HG03457 (cell line): Measurements from ENCODE around the gene LRRC19.

Source experiments
- ATAC-seq: cut with Tn5 transposase; IDR thresholded peaks from one replicate; pipeline ENCODE4 v1.9.1; 2021; ENCODE audit warnings: moderate number of reproducible peaks; ENCODE audit not compliant: unreplicated experiment

LRRC19 gene, protein sequence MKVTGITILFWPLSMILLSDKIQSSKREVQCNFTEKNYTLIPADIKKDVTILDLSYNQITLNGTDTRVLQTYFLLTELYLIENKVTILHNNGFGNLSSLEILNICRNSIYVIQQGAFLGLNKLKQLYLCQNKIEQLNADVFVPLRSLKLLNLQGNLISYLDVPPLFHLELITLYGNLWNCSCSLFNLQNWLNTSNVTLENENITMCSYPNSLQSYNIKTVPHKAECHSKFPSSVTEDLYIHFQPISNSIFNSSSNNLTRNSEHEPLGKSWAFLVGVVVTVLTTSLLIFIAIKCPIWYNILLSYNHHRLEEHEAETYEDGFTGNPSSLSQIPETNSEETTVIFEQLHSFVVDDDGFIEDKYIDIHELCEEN

DNA sequence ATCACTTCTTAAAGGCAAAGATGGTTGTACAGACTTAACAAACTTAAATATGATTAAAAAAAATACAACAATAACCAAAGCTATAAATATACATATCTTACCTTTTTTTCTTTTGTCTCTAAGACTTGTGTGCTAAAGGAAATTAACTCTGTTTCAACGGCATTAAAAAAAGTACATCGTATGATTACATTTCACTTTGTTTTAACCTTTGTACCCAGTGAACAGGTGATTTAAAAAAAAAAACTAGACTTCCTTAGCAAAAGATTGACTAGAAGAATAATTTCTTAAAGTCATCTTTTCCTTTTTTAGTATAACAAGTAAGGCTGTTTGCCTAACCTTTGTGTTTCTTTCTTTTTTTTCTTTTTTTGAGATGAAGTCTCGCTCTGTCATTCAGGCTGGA lies at the start of gene LRRC19:
TSS of gene LRRC19 (minus strand) at position 182 of the 400 bp plus-strand sequence. CDS start 5,978 bp downstream, outside the sequence.
- no peak for ATAC-seq

DNA sequence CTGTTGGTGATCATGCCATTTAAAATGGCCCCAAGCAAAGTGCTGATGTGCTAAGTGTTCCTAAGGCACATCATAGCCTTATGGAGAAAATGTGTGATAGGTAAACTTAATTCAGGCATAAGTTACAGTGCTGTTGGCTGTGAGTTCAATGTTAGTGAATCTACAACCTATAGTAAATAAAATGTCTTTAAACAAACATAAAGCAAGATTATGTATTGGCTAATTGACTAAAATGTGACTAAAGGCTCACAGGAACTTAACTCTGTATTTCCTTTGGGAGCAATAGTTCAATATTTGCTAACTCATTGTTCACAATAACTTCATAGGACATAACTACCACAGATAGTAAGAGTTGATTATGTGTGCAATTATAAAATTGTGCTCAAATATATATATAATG lies 49.4 kb upstream of the LRRC19 start:
- no peak for ATAC-seq

DNA sequence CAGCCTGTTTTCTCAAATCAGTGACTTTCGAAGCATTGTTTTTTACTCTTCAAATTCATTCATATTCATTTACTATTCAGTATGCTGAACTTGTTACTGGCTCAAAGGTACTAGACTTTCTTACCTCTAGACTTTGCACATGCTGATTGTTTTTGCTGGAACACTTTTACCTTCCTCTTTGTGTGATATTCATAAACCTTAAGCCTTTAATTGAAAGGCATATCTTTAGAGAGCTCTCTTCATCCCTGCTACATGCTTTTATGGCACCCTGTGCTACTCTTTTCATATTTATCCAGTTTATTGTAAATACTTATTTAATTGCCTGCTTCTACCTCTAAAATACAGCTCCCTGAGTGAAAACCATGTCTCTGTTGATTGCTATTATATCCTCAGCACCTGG lies 48.7 kb upstream of the LRRC19 start:
- ATAC-seq, result no peak

DNA sequence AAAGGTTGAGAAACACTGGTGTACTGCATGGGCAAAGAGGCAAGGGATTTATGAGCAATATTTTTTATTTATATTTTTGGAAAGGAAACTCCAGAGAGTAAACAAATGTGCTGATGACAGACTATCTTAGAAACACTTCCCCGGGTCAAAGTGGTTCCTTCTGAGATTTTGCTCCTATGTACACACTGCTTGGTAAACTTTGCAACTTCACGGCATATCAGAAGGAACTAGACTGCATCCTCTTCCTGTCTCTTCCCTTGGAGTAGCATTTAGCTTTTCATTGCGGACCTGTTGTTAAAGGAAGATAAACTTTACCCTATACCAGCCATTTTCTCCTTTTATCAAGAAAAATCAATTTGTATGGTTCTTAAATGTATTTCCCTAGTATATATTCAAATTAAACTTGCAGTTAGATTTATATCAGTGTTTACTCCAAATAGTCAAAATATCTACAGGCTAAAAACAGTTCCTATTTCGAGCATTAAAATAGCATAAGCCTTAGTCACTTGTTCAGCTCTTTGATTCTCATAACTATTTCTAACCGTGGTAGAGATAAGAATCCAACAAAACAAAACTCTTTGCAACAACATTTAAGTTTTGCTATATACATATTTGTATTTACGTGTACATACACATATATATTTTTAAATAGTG lies 48.0 kb upstream of the LRRC19 start:
- no peak for ATAC-seq

DNA sequence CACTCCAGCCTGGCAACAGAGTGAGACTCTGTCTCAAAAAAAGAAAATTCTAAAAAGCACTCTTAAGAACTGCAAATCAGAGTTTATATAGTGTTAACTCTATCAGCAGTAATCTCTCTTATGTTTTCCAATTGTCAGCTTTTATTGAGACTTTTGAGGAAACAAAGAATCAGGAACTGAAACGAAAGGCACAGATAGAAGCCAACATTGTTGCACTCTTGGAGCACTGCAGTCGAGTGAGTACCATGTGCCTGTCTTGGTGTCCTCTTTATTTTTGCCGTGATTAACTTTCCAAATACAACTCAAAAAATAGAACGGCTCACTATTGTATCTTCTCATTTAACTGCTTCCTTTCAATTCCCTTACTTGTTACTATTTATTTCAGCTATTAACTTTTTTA lies 41.7 kb upstream of the LRRC19 start:
- ATAC-seq, result no peak

DNA sequence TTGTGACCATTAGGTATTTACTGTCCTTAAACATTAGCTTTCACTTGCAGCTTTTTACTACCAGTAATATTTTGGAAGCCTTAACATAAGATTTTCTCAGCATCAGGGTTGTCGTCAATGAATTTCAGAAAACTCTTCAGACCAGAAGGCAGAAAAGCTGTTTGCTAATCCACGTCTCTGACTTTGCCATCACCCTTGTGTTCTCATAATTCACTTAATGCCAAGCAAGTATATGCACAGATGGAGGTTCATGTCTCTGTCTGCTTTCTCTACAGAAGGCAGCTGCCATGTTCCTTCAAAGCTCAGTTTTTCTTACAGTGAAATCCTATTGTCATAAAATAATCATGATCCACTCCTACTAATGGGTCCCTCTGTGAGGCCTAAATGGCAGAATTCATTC lies 37.7 kb upstream of the LRRC19 start:
- ATAC-seq, result no peak

DNA sequence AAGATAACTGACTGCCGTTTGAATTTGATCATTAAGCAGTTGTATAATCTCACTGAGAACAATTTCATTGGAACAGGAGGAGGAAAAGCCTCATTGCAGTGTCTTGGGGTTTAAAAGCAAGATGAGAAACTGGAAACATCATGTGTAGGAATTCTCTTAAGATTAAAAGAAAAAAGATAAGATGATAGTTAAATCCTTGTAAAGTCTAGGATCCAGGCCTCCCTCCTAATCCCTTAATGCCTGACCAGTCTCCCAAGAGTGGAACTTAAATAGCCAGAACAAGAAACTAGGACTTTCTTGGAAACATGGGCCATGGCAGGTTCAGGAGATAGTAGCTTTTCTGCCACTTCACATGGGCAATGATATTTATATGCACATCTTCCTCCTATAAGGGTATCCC lies 37.0 kb upstream of the LRRC19 start:
- ATAC-seq, result no peak

DNA sequence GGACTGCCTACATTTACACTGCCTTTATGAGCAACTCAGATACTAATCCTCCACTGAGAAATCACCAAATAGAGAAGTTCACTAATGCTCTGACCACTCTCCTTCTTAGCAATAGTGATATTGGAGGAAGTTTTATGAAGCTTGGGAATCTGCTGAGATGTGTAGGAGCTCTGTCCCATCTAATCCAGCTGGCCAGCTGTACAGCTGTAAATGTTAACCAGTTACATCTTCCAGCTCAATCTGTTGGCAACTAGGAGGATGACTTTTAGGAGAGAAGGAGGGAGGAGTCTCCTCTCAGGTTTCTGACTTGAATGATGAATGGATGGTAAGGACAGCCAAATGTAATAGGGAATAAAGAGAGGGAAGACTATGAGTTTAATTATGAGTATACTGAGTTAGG lies 36.3 kb upstream of the LRRC19 start:
- ATAC-seq, result no peak

DNA sequence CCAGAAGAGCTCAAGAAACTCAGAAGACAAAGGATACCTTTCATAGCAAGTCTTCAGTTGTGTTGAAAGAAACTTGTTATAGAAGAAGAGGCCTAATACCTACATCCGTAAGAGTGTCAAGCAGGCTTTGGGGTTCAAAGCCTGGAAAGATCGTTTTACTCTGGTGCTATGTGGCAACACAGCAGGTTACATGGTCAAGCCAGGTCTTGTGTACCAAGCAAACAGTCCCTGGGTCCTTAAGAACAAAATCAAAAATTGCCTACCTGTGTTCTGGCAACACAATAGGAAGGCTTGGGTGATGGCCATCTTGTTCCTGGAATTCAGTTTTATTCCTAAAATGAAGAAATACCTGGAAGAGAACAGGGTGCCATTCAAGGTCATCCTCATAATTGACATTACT lies 32.0 kb upstream of the LRRC19 start:
- ATAC-seq, result no peak

DNA sequence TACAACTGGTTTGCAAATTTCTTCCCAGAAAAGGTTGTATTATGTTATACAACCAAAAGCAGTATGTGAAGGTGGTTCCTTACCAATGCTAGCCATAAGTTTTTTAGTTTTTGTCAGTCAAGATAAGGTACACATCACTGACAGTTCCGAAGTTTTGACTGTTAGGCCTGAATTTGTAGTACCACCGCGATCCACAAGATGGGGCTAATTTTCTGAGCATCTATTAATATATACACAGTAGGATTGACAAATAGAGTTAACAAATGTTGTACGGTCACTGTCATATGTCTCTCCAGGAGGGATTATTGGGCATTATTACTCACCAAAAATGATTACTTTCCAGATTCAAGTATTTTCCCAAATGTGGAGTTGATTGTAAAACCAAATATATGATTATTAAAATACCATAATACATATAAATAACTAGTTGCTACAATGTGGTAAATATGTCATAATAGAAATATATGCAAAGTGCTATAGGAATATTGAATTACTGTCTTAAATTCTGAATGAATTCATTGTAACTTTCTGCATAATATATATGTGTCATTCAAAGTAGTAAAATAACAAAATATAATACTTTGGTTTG lies 28.4 kb upstream of the LRRC19 start:
- ATAC-seq, result peak; percentile 86

DNA sequence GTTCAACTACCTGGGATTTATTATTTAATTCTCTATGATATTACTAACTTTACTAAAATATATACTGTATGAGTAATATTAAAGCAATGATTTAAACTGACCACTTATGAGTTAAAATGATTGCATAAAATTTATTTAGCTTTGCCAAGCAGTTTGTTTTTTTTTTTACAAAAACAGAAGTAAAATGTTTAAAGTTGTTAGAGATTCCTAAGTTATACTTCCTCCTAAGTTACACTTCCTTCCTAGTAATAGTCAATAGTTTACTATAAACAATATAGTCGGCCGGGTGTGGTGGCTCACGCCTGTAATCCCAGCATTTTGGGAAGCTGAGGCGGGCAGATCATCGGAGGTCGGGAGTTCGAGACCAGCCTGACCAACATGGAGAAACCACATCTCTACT lies 23.7 kb upstream of the LRRC19 start:
- no peak for ATAC-seq

DNA sequence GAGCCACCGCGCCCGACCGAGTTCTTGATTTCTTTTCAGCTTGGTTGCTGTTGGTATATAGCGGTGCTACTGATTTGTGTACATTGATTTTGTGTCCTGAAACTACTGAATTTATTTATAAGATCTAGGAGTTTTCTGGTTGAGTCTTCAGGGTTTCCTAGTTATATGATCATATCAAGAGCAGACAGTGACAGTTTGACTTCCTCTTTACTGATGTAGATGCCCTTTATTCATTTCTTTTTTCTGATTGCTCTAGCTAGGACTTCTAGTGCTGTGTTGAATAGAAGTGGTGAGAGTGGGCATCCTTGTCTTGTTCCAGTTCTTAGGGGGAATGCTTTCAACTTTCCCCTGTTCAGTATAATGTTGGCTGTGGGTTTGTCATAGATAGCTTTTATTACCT lies 17.4 kb upstream of the LRRC19 start:
- no peak for ATAC-seq

DNA sequence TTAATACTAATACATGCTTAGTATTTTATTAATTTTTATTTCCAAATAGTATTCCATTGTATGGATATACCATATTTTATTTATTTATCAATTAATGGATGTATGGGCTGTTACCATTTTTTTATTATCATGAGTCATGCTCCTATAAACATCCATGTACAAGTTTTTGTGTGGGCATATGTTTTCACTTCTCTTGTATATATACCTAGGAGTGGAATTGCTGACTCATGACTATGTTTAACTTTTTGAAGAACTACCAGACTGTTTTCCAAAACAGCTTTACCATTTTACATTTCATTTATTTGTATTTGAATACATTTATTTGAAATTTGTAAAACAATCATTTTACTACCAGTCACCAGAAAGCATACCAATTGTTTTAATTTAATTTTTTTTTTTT lies 14.1 kb upstream of the LRRC19 start:
- no peak for ATAC-seq

DNA sequence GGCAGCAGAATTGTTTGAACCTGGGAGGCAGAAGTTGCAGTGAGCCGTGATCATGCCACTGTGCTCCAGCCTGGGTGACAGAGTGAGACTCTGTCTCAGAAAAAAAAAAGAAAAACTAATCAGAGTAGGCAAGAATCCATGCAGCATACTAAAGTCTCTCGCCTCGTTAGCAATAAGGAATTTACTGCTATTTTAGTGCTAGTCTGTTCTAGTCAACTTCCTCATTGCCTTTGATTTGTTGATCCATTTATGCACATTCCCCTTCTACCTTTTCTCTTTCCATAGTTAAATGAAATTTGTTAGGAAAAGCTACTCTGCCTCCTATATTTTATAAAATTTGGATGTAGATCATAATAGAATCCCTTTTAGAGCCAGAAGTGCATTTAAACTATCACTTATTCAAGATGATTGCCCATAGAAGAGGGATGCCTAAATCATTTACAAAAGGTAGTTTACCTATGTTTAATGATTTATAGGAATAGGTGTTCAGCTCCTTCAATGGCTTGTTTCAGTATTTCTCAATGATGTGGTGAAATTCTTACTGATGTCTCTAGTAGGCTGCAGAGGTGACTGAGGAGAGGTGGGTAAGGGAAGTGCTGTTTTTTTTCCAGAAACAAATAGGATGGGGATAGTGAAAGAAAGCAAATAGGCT lies 1.9 kb downstream of the LRRC19 start:
- no peak for ATAC-seq

DNA sequence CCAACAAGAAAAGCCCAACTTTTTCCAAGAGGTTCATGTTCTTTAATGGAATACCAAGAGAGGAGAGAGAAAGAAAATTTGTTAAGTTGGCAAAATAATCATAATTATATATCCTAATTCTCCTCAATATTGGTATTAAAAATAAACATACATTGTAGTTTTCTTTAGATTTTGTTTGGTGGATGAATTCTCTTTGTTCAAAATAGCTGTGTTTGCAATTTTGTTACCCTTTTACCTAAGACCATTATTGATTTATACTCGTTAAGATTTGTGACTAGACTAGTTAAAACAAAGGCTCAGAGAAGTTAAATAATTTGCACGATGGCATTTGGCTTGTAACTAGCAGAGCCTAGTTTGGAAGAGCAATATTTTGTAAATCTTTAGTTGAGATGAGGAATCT lies 9.7 kb downstream of the LRRC19 start:
- ATAC-seq, result no peak

DNA sequence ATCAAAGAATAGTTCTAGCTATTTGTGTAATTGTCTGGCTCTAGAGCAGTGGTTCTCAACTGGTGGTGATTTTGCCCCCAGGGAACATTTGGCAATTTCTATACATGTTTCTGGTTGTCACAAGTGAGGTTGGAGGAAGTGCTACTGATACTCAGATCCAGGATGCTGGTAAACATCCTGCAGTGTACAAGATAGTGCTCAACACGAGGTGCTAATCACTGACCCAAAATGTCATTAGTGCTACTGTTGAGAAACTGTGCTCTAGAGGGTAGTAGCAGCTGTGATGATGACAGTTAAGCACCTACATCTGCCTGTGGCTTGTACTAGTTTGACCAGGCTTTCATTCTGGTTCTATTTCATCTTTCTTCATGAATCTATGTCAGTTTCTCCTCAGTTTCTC lies 22.1 kb downstream of the LRRC19 start:
- ATAC-seq, result no peak

DNA sequence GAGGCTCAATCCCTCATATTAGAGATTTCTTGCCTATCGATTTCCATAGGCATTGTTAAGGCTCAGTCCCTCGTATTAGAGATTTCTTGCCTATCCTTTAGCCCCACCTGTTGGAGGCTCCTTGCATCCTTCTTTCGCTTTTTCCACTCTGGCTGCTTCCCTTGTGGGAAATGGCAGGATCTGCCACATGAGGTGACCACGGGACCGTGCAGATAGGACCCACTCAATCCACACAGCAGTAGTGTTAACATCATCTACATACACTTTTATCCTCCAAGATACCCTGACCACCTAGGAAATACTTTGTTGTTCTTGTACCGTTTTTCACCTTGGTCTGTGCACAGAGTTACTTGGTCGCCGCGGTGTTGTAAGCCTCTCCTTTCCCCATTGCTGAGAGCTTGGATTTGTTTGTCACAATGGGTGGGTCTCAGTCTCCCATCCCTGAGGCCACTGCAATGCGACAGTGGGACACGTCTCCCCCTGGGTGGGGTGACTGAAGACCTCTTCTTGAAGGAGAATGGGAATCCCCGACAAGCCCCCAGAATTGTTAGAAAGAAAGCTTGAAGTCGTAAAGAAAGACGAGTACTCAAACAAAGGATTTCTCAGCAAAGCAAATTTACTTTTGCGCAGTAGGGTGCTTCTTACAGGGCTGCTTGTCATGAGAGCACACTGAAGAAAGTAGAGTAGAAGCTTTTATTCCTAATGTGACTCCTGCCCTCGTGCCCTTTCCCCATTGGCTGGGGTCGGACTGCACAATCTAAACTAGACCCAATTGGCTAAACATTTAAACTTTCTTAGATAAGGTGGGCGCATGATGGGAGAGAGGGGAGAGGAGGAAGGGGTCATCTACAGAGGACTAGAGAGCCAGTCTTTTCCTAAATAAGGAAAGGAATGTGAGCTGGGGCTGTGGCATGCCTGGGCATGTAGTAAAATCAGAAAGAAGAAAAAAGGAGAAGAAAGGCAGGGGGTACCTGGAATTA lies 29.5 kb downstream of the LRRC19 start:
- no peak for ATAC-seq

DNA sequence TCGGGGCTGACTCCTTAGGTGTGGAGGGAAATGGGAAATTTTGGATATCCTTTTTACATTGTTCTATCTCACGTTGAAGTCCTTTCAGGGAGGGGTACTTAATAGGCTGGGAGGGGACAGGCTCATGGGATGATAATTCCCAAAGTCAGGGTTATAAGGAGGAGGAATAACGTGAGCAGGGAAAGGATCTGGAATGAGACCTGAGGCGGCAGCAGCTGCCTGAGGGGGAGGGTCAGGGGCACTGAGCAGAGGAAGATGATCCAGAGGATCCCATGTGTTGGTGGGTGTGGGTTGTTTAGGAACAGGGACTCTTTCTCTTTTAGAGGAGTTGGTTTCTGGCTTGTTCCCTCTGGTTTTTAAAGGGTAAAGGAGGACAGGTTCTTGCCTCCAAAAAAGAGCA lies 30.5 kb downstream of the LRRC19 start:
- ATAC-seq, result no peak

DNA sequence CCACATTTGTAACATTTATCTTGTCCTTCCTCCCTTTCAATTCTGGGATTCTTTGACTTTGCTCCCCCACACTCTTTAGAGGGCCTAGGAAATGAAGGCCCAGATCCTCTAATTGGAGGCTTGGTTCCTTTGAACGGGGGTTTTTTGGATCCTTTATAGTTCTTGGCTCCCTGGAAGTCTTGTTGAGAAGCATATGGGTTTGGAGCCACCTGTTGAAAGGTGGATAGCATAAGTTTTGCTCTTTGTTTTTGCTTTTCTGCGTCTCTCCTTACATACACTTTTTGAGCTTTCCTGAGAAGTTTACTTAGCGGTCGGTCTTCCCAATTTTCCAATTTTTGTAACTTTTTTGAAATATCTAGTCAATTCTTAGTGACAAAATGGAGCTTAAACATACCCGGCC lies 31.5 kb downstream of the LRRC19 start:
- ATAC-seq, result no peak

DNA sequence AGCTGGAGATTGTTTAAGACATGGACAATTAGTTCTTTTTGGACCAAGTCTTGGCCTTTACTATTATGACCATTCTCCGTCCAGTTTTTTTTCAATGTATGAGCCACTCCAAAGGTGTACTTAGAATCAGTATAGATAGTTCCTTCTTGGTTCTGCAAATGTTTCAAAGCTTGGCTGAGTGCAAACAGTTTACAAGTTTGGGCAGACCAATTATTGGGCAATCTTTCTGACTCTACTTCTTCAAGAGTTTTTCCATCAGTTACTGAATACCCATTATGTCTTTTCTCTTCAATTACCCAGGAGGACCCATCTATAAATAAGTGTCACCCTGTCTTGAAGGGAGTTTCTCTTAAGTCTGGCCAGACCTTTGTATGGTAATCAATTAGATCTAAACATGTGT lies 33.8 kb downstream of the LRRC19 start:
- no peak for ATAC-seq

DNA sequence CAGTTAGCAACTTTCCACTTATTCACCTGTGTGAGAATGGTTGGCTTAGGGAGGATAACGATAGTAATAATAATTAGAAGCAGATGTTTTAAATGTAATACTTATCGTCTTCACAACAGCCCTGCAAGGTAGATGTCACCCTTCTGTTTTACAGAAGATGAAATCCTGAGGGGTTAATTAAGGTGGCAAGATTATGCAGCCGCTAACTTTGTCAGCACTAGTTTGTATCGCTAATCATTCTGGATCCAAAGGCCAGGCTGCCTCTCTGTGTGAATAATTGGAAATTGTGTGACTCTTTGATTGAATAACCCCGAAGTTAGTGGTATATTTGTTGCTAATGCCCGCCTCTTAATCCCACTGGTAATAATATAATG lies 48.6 kb downstream of the LRRC19 start:
- no peak for ATAC-seq
